Hindlimb muscle (tissue), 1 donor: Measurements from ENCODE around the gene CIT. TPM values are rescaled to one million over a fixed set of nuclear protein-coding genes. Genes with fewer than 3 reads are reported as not detected.

Experiments
- DNase-seq: peaks from one replicate; pipeline ENCODE4 v3.0.0-alpha.2; 2013
- polyA plus RNA-seq: library from polyadenylated mRNA; unstranded; fragments of 120-200 nt; gene quantifications from one replicate; pipeline ENCODE4 v1.2.1, GENCODE V29; 2013; ENCODE audit not compliant: insufficient read length

Gene CIT
- polyA plus RNA-seq, 1 donor: 7.7 TPM

DNA sequence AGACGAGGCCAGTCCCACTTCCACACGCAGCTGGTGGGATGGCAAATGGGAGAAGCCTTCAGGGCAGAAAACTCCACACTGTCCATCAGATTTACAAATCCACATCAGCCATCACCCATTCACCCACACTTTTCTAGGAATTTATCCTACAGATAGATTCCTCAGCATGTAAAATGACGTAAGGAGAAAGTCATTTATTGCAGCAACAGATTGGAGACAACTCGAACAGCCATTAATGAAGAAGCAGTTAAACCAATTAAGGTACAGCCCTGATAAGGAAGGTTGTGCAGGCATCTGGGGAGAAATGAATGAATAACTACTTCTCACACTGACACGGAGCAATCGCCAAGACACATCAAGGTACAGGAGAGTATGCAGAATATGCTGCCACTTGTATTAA lies 183.0 kb downstream of the CIT start:
- no peak for DNase-seq

DNA sequence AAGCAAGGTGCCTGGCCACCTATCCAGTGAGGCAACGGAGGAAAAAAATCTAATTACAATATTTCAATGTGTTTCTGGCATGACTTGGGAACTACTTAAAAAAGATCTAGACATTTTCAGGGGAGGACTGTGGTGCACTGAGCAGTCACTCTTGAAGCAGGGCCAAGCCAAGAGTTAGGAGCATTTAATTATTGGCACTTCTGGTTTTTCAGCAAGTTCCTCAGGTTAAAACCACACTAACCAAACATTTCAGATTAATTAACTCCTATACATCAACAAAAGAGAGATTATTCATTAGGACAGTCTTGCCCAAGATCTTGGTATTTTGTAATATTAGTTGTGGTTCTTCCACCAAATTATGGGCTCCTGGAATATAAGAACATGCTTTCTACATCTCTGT lies 183.6 kb downstream of the CIT start:
- no peak for DNase-seq

DNA sequence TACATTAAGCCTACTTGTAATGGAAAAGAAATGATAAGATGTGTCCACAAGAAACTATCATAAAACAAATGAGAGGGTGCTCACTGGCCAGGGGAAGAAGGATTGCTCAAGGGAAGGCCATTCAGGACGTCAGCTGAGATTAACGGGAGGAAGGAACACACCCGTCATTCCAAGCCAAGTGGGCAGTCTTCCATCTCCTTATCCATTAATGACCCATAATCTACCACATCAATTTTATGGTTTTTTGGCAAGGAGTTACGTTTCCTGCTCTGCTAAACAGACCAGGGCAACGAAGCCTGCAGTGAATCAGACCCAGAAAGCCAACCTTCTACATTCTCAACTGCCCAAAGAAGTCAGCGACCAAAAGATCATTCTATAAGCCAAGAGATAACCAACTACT lies 184.1 kb downstream of the CIT start:
- no peak for DNase-seq

DNA sequence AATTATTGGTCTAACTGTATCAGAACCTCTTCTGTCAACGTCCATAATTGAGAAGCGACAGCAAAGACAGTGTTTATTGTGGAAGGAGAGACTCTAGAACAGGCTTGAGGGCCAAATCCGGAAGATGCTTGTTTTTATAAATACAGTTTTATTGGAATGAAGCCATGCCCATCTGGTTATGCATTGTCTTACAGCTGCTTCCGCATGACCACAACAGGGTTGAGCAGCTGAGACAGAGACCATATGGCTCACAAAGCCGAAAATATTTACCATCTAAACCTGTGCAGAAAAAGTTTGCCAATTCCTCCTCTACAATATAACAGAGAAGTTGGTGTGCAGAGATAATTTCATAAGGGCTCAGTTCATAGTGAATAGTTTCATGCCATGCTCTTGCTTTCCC lies 184.7 kb downstream of the CIT start:
- no peak for DNase-seq

DNA sequence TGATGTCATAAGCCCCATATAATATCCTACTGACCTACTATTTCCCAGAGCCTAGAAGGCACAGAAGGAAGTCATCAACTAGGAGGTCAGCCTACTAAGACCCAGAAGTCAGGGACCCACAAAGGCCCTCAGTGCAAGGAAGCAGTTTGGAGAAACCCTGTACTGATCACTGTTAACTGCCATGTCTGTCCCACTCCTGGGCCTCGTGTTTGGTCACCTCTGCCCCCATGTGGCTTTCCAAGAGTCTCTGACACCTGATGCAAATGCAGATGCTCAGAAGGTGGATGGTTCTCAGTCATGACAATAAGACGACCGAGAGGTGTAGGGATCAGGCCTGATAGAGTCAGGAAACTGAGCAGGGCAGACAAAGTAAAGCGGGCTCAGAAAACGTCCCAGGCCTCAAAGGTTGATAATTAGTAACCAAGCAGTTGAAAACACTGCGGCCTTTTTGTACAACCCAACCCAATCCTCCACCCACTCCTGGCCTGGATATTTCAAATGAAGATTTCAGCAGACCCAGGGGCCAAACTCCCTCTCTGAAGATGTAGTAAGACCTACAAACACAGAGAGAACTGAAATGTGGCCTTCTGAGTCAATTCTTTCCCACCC lies 185.8 kb downstream of the CIT start:
- DNase-seq: no peak

DNA sequence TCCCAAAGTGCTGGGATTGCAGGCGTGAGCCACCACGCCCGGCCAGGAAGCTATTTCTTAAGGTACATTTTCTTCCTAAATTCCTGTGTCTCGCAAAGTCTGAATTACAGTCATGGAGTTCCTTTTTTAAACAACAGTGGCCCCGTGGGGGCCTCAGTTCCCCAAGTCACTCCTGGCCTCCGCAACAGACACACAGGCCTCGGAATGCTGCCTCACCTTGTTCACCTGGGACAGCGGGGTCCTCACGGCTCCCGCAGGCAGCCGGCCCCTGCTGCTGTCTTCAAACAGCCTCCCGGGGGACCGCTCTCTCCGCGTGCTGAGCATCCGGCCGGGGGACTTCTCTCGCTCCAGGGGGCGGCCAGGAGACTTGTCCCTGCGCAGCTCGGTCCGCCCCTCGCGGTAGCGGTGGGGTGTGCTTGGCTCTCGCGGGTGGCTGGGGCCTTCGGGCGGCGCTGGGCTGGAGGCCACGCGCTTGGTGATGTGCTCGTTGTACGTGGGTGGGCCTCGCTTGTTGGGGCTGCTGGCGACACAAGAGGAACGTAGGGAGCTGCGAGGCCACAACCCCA lies 187.1 kb downstream of the CIT start:
- DNase-seq: no peak

DNA sequence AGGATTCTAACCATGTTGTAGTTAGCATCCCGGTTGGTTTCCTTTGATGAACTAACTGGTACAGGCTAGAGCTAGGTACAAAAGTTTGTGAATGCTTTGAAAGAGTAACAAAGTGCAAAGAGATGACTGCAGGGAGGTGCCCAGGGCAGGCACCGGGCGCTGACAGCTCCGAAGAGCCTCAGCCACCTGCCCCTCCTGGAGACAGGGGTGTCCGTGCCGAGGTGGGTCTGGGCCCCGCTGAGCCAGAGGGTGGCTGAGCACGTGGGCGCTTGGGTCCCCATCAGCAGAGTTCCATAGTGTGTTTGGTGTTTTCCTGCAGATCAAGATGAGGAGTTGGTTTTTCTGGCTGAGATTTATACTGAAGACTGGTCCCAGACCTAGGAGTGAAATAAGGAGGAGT lies 189.2 kb downstream of the CIT start:
- DNase-seq: no peak

DNA sequence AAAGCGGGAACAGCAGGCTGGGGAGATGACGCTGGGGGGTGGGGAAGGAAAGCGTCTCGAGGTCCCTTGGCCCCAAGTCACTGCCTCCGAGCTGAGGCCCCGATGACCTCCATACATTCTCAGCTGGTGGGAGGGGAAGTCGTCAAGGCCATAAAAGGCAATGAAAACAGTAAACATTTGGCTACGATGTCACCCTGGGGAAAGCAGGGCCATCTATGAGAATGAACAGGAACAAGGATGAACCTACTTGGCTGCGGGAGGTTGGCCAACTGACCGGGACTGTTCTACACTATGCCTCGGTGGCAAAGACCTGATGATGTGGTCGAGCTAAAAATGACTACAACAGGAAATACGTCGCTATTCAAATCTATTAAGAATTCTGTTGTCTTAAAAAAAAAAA lies 189.7 kb downstream of the CIT start:
- peak; percentile 38 for DNase-seq

DNA sequence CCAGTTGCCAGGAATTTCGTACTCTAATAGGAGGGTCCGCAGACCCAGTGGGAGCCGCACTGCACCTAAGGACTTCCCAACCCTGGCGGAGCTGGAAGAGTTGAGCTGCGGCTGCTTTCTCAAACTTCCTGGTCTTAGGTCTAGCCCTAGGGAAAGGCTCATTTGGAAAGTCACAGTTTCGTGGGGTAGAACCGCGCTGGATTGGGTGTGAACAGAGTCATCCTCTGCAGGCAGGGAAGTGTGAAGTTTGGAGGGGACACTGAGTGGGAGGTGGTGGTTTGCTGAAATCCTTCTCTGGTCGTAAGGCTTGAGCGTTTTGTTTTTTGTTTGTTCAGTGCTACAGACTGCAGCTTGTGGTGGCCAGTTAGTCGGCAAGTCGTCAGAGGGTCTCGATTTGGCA lies 190.3 kb downstream of the CIT start:
- DNase-seq: no peak

DNA sequence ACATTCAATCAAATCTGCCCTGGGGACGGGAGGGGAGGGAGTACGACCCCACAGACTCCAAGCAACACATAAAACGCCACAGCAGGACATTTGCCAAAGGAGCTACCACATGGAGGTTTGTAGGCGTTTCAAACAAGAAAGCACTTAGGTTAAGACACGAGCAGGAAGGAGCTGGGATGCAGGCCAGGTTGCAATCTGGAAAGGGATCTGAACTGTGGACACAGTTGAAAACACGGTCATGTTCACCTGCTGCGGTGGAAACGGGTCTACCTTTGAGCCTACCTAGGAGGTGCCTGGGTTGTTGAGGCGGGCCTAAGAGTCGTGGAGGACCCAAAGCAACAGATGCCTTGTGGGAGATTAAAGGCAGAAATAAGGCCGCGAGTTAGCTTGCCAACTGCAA lies 190.8 kb downstream of the CIT start:
- DNase-seq: no peak

DNA sequence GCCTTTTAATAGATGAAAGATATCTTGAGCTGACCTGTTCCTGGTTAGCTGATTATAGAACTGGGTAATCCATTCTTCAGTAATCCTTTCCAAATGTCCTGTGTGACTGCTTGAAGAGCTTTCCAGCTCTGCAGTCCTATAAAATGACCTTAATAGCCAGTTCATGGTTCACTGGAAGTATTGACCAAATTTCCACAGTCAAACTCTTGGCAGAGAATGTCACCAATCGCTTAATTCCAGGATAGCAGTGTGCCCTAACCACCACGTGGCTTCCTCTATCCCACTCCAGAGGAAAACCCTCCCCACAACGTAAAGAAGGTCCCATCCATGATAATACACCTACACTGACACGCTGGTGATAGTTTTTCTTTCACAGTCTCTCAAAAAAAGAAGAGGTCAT lies 191.7 kb downstream of the CIT start:
- DNase-seq: no peak

DNA sequence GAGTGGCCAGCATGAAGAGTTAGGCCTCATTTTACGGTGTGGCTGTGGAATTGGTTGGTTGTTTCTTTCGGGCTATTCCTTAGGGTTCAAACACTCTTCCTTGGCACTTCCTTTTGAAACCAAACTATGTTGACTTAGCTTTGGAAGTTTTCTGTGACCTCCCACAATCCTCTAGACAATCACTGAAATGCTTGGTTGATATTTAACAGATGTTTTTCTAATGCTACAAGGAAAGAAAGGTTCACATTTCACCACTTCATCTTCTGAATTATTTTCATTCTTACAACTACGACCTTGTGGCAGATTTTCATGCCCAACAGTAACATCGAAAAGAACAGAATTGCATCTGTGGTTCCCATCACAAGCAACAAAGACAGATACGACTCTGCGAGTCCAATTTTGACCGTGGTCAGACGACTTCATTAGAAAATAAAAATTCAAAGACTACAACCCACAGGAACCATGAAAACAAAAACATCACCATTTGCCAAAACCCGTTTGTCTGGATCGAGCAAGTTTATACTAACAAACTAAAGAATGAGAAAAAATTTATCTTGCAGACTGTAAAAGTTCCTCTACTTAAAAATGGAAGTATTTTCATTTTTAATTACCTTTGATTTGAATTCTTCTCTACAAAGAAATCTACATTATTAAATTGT lies 192.3 kb downstream of the CIT start:
- DNase-seq: no peak

DNA sequence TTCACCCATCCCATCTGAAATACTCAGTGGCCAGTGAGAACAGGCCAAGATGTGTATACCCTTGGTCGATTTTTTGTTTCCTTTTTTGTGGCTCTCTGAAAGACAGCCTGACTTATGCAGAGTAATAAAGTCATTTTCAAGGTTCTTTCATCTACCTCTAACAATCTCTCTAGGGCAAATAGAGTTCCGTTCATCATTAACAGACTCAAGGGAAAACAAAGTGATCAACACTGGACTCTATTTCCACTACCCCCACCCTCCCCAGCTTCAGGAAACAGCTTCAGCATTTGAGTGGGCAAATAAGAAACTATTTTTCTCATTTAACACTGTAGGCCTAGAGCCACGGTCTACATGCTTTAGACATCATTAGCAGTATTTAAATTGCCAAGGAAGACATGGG lies 193.3 kb downstream of the CIT start:
- DNase-seq: no peak

DNA sequence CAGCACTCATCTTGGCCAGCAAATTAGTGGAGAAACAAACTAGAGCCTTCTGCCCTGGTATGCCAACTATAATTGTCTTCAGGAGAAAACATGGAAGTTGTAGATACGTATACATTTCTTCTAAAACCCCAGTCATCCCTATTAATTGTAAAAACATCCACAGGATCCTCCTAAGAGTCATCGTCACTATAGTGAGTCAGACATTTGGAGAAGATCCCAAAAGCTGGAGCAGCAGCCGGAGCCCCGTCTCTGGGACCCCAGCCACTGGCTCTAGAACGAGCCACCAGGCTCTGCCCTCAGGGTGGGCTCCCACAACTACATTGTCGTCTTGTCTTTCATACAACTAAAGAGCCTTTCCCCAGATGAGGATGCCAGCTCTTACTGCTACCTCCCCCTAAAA lies 193.7 kb downstream of the CIT start:
- DNase-seq: no peak

DNA sequence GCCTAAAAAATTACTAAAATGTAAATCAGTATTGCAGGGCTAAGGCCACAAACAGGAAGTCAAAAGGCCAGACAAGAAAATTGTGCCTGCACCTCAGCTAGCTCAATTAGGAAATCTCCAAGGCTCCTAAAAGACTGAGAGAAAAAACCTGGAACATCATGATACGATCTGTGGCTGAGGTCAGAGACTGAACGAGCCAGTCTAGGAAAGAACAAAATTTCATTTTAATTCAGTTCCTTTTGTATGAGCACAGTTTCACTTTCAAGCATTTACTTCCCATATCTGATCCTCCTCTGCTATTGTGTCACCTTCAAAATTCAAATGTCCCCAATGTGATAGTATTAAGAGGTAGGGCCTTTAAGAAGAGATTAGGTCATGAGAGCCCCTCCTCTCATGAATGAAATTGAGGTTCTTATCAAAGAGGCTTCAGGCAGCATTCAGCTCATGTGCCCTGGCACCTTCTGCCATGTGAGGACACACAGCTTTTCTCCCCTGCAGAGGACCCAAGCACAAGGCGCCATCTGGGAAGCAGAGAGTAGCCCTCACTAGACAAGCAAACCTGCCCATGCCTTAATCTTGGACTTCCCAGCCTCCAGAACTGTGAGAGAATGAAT lies 194.4 kb downstream of the CIT start:
- no peak for DNase-seq

DNA sequence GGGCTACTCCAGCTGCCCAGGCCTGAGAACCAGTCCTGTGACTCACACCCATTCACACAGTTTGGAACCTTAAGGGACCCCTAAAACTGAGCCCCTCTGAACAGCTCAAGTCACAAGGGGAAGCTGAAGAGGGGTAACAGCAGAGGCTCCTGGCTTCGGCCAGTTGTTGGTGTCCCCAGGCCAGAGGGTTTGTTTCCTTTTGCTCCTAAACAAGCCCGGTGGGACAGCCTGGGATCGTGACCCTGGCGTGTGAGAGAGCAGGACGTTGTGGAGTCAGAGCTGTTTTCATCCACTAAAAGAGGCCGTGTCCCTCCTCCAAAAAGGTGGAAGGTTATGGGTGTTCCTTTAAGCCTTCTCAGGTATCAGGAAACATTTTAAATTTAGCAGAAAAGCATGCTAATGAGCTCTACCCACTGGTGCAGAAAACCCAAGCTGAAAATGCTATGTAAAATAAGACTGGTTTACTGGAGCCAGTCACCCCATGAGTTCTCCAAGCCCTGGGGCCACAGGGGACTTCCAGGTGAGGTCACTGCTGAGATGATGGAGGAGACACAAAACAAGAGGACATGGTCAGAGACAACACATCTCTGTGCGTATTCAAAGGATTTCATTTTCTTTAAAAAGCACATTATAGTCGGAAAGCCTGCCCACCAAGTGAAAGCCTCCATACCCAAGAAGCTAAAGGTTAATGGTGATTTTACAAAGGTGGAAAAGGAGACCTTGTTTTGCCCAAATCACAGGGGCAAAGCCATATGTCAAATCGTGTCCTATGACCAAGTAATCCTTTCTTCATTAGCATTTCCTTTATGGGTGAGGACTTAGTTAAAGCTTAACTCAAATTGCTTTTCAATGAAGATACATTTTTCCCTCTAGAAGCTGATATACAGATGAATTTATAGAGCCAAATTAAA lies 195.1 kb downstream of the CIT start:
- no peak for DNase-seq

DNA sequence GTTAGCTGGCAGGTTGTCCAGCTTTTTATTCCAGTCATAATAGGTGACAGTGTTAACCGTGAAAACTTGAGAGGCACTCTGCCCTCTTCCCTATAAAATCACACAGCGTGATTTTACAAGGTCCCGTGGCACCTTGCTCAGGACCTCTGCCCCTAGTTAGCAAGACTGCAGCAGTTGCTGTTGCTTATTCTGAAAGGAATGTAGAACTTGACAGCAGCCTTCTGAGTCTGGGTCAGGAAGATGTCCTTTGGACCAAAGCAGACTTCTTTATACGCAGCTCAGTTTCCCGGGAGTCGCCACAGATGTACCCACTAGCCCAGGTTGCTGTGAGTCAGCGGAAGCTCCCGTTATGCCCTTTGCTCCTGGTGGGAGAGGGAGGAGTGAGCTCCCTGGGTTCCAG lies 196.0 kb downstream of the CIT start:
- DNase-seq: no peak

DNA sequence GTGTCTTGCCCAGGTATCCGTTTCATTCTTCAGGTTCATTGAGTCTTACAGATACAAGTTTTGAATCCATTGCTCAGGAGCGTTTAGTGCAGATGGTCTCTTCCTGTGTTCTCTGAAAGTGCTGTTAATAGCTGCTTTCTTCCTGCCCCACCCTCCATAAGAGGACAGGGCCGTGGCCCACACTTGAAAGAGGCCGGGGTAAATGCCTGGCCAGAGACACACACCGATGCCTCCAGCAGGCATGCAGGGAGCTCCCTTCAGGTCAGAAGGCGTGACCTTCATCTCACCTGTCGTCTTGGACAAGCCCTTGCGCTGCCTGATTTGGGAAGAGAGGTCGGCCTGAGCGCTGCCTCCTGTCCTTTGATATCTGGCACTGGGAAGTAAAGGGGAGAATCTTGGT lies 197.6 kb downstream of the CIT start:
- DNase-seq: no peak

DNA sequence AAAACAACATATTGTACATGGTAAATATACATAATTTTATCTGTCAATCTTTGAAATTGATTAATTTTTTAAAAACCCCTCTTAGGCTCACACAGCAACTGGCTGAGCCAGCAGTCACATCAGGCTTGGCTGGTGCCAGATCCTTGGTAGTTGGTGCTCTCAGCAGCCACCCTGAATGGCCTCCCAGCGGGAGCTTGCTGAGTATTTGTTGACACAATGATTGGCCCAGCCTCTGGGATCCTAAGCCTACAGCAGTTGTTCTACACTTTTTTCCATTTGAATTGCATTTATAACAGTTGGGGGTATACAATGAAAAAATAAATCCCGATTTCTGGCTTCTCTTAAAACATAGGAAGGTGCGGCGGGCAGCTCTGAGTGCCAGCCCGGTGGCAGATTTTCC lies 198.0 kb downstream of the CIT start:
- no peak for DNase-seq

DNA sequence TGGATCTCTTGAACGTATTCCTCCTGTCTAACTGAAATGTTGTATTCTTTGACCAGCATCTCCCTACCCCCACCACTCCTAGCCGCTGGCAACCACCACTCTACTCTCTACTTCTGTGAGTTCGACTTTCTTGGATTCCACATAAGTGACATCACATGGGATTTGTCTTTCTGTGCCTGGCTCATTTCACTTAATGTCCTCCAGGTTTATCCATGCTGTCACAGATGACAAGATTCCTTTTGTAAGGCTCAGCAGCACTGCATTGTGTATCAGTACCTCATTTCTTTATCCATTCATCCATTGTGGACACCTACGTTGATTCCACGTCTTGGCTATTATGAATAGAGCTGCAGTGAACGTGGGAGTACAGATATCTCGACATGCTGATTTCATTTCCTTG lies 198.7 kb downstream of the CIT start:
- no peak for DNase-seq

DNA sequence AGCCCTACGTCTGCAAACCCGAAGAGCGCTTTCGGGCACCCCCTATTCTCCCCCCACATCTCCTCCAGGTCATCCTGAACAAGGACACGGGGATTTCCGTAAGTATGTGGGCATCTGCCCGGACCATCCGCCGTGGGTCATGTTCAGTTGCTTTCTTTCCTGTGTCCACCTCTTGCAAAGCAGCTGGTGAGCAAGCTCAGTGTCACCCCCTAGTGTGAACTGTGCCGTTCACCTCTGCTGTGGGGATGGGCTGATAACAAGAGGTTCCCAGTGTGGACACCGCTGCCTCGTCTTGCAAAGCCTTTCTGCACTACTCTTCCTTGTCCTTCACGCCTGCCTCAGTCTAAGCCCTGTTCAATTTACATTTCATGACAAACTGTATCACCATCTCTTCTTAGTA lies 200.5 kb downstream of the CIT start:
- no peak for DNase-seq

DNA sequence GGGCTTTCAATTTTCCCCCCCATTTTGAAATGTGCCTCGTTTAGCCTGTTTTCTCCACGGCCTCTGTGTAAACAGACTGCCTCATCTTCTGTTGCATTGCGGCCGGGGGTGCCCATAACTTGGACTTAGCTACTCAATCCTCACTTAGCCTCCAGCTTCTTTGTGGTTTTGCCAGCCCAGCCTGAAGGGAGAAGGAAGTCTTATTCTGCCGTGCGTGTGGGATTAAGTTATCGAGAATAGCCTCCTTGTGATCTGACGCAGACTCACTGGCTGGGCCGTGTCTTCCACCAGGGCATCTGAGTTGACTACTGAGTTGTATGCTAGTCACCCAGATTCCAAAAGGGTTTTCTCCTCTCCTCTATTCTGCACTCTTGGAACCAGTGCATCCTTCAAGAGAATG lies 201.1 kb downstream of the CIT start:
- no peak for DNase-seq

DNA sequence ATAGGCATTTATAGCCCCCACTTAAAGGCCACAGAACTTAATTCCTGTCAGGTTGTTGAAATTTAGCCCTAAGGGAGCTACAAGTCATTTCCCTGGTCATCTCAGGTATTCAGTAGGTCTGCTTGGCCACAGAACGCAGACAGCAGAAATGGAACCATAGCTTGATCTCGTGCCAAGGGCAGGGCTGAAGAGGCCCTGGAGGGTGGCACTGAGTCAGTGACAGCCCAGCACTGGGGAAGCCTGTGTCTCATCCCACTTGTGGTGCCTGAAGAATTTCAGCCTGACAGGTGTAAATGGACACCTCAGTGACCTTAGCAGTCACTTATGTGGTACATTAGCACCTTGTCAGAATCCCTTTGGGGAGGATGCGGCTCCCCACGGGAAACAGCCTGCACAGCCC lies 202.6 kb downstream of the CIT start:
- no peak for DNase-seq
